Endothelial cell of umbilical vein (primary cell): ENCODE results near the gene SERPINB7. TPM values are rescaled to one million over a fixed set of nuclear protein-coding genes. Genes with fewer than 3 reads are reported as not detected.

Source experiments
- BruUV-seq: library from RNA; stranded (reverse); fragments of 400-500 nt; replicated peaks from 2 replicates; lab custom pipeline; 2021; lab: Mats Ljungman, UMichigan
- CTCF ChIA-PET: fragments of 300-600, 350-600 bp; sonication (Branson Sonifier 250); formaldehyde crosslinking; loops from one replicate; lab custom pipeline; 2021; ENCODE audit warnings: antibody characterized with exemption, inconsistent platforms; lab: Charles Lee
- POLR2A ChIA-PET: fragments of 300-600, 350-600 bp; sonication (Branson Sonifier 250); formaldehyde crosslinking; loops from one replicate; lab custom pipeline; 2021; ENCODE audit warnings: antibody characterized with exemption, inconsistent platforms; lab: Charles Lee
- DNase-seq: peaks from one replicate; pipeline ENCODE4 v3.0.0-alpha.2; 2011; ENCODE audit warnings: low read depth, low spot score
- FAIRE-seq: peaks from 2 replicates; lab custom pipeline; 2011; peaks lifted over from hg19 to GRCh38; lab: Jason Lieb, UNC
- H2AFZ ChIP-seq: 2 replicates; pipeline ENCODE4 v1.6.0; 2012; ENCODE audit warnings: low read depth, low read length, control low read depth, inconsistent platforms
- H3K27ac ChIP-seq: 2 replicates; pipeline ENCODE4 v1.5.1; 2011; ENCODE audit warnings: low read depth, mild to moderate bottlenecking, control low read depth, low read length, moderate library complexity; ENCODE audit not compliant: insufficient read depth
- H3K27me3 ChIP-seq, 2 experiments: 2 replicates each; pipeline versions ENCODE4 v1.6.0 to v1.6.1; 2011; ENCODE audit warnings: low read length in 2 of 2, mixed read lengths in 1 of 2; ENCODE audit not compliant: control insufficient read depth in 2 of 2, insufficient read depth in 2 of 2
- H3K36me3 ChIP-seq, 2 experiments: 2 replicates in 1 of 2; 3 replicates in 1 of 2; pipeline ENCODE4 v1.5.1; 2011; ENCODE audit warnings: low read length in 2 of 2, mild to moderate bottlenecking in 1 of 2, moderate library complexity in 1 of 2; ENCODE audit not compliant: control insufficient read depth in 2 of 2, insufficient read depth in 2 of 2; ENCODE audit errors: extremely low read depth in 1 of 2
- H3K4me1 ChIP-seq: 3 replicates; pipeline ENCODE4 v1.5.1; 2011; ENCODE audit warnings: mild to moderate bottlenecking, low read length; ENCODE audit not compliant: control insufficient read depth, insufficient read depth; ENCODE audit errors: extremely low read depth
- H3K4me2 ChIP-seq: 2 replicates; pipeline ENCODE4 v1.6.1; 2011; ENCODE audit warnings: low read length, control low read depth, mixed read lengths; ENCODE audit not compliant: insufficient read depth
- H3K4me3 ChIP-seq, 3 experiments: fragments of 200-600 bp in 1 of 3; sonication (generic), shearing (Covaris generic) in 1 of 3; replicated peaks in 1 of 3; 2 replicates each; pipeline ENCODE4 v1.5.1; 2011 to 2016; ENCODE audit warnings: control low read depth in 3 of 3, low read length in 3 of 3, mild to moderate bottlenecking in 2 of 3, inconsistent platforms in 1 of 3, low read depth in 1 of 3, moderate library complexity in 1 of 3; ENCODE audit not compliant: insufficient read depth in 1 of 3
- H3K79me2 ChIP-seq: 2 replicates; pipeline ENCODE4 v1.6.0; 2012; ENCODE audit warnings: low read length, inconsistent platforms; ENCODE audit not compliant: control insufficient read depth, insufficient read depth
- H3K9ac ChIP-seq: replicated peaks from 2 replicates; pipeline ENCODE3; 2011; ENCODE audit warnings: low read length, control low read depth; ENCODE audit not compliant: insufficient read depth; ENCODE audit errors: extremely low read depth
- H3K9me1 ChIP-seq: replicated peaks from 3 replicates; pipeline ENCODE4 v1.6.0; 2011; ENCODE audit warnings: mild to moderate bottlenecking, low read length; ENCODE audit not compliant: control insufficient read depth, insufficient read depth; ENCODE audit errors: extremely low read depth
- H3K9me3 ChIP-seq: replicated peaks from 2 replicates; pipeline ENCODE4 v1.5.1; 2012; ENCODE audit warnings: low read length, inconsistent platforms; ENCODE audit not compliant: control insufficient read depth, insufficient read depth
- H4K20me1 ChIP-seq: replicated peaks from 2 replicates; pipeline ENCODE3; 2011; ENCODE audit warnings: mild to moderate bottlenecking, low read length; ENCODE audit not compliant: control insufficient read depth, insufficient read depth; ENCODE audit errors: extremely low read depth
- EZH2 ChIP-seq: IDR thresholded peaks from 2 replicates; pipeline ENCODE4 v1.6.1; 2012; ENCODE audit warnings: borderline replicate concordance, low read depth, mild to moderate bottlenecking, moderate library complexity, low read length, inconsistent platforms; ENCODE audit not compliant: severe bottlenecking
- FOS ChIP-seq: IDR thresholded peaks from 2 replicates; pipeline ENCODE4 v1.6.1; 2011; ENCODE audit warnings: mild to moderate bottlenecking, low read length, moderate library complexity, borderline replicate concordance; ENCODE audit not compliant: insufficient read depth
- GATA2 ChIP-seq: IDR thresholded peaks from 2 replicates; pipeline ENCODE4 v1.7.0; 2011; ENCODE audit warnings: low read depth, mild to moderate bottlenecking, moderate library complexity, mixed read lengths, low read length; ENCODE audit not compliant: insufficient read length, insufficient read depth
- JUN ChIP-seq: IDR thresholded peaks from 2 replicates; pipeline ENCODE4 v1.6.1; 2011; ENCODE audit warnings: borderline replicate concordance, low read depth; ENCODE audit not compliant: insufficient read length, insufficient read depth
- MYC ChIP-seq: IDR thresholded peaks from one replicate; pipeline ENCODE4 v1.6.1; 2011; ENCODE audit warnings: mild to moderate bottlenecking, low read depth, low read length
- POLR2A ChIP-seq: IDR thresholded peaks from 2 replicates; pipeline ENCODE4 v1.6.1; 2012; ENCODE audit warnings: low read depth, mild to moderate bottlenecking, control low read depth, low read length
- POLR2AphosphoS5 ChIP-seq: IDR thresholded peaks from 2 replicates; pipeline ENCODE4 v1.6.1; 2012; ENCODE audit warnings: low read depth, mild to moderate bottlenecking, control low read depth, low read length, moderate library complexity; ENCODE audit not compliant: insufficient read depth
- dilution Hi-C: fragments of 300-500 bp; cut with MboI; formaldehyde crosslinking; loops from one replicate; pipeline ENCODE4 v1.15.0; 2019; ENCODE audit warnings: low sequenced_read_pairs; ENCODE audit not compliant: extremely low pct_ligation_motif_present
- intact Hi-C: fragments of 100-400 bp; cut with micrococcal nuclease; formaldehyde crosslinking; loops from one replicate; pipeline ENCODE4 v1.10.0; 2022
- polyA plus RNA-seq, 4 experiments: library from polyadenylated mRNA; depleted of rRNA in 3 of 4; stranded (reverse) in 3 of 4; unstranded in 1 of 4; fragments of >200 nt; gene quantifications; 2 replicates each; pipeline versions ENCODE4 v1.2.1 to v1.2.3, GENCODE V29; 2011 to 2012; ENCODE audit warnings: missing spikeins in 1 of 4
- total RNA-seq: library from RNA; stranded (reverse); gene quantifications from 2 replicates; pipeline ENCODE4 v1.2.3, GENCODE V29; 2021
- TF ChIP-seq, protein P1 (sequence below), 2 donors: IDR thresholded peaks; 1 replicate in 1 of 2; 2 replicates in 1 of 2; pipeline ENCODE4 v1.5.1; 2011; ENCODE audit warnings: low read length in 2 of 2, mild to moderate bottlenecking in 2 of 2, moderate library complexity in 2 of 2, control low read depth in 1 of 2, inconsistent platforms in 1 of 2, low read depth in 1 of 2; ENCODE audit not compliant: insufficient read depth in 1 of 2; ENCODE audit errors: extremely low read depth in 1 of 2
- TF ChIP-seq, protein P2 (sequence below): IDR thresholded peaks from 2 replicates; pipeline ENCODE4 v1.6.1; 2011; ENCODE audit not compliant: insufficient read depth, insufficient read length

The SERPINB7 gene
- total and polyA plus RNA-seq, 2 donors (not counting 3 experiments of a cell fraction or from before 2014, with no cell fraction given), result not detected

DNA sequence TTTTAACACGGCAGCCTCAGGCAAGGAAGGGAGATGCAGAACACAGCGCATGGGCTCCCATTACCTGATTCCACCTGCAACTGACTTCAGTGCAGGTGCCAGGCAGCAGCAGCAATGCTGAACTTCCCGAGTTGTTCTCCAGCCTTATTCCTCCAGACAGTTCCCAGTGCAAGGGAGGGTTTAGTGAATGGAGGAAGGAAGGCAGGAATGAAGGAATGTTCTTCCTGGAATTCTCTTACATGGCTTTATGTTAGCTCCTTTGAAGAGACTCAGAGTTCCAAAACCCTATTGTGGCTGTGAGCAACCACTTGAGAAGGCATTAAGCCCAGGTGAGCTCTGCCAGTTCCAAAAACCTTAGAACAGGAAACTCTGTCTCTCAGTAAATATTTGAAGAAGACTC lies 45.5 kb downstream of the SERPINB7 start:
- dilution Hi-C loops, result no loop called here
- Histone ChIP-seq H4K20me1 (no peaks in the 10 kb centered on the region), H3K27ac (no peak overlapping the region), H3K36me3 (no peaks in the 10 kb centered on the region), H3K79me2 (no peaks in the 10 kb centered on the region), H2AFZ (no peak overlapping the region), H3K27me3 (peaks cover 2 to 4% of the 10 kb centered on the region in 2 experiments), H3K9ac (no peak overlapping the region), H3K4me2 (no peak overlapping the region), H3K4me1 (no peaks in the 10 kb centered on the region), H3K9me1 (no peaks in the 10 kb centered on the region), H3K4me3 (no peak overlapping the region), H3K9me3 (no peaks in the 10 kb centered on the region)
- intact Hi-C loops, result no loop called here
- FAIRE-seq (no peak), DNase-seq (no peak)
- BruUV-seq, result no TSS peak
- ChIA-PET POLR2A (no interaction called here), CTCF (interaction anchor here (2.8 kb wide), 1 partner anchor 115 kb away, joined by 14 read pairs; no protein-coding TSS in a partner anchor)
- TF ChIP-seq EZH2, result no peak
- TF ChIP-seq, protein P1, sequence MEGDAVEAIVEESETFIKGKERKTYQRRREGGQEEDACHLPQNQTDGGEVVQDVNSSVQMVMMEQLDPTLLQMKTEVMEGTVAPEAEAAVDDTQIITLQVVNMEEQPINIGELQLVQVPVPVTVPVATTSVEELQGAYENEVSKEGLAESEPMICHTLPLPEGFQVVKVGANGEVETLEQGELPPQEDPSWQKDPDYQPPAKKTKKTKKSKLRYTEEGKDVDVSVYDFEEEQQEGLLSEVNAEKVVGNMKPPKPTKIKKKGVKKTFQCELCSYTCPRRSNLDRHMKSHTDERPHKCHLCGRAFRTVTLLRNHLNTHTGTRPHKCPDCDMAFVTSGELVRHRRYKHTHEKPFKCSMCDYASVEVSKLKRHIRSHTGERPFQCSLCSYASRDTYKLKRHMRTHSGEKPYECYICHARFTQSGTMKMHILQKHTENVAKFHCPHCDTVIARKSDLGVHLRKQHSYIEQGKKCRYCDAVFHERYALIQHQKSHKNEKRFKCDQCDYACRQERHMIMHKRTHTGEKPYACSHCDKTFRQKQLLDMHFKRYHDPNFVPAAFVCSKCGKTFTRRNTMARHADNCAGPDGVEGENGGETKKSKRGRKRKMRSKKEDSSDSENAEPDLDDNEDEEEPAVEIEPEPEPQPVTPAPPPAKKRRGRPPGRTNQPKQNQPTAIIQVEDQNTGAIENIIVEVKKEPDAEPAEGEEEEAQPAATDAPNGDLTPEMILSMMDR (IDR thresholded peaks at IDR 0.05; ENCODE audit: extremely low read depth in 1 of 2, insufficient read depth in 1 of 2, low read depth in 1 of 2, low read length in 2 of 2), result no peak
- no peak for TF ChIP-seq POLR2AphosphoS5
- TF ChIP-seq JUN, result no peak
- TF ChIP-seq, protein P2, sequence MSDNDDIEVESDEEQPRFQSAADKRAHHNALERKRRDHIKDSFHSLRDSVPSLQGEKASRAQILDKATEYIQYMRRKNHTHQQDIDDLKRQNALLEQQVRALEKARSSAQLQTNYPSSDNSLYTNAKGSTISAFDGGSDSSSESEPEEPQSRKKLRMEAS, result no peak
- no peak for TF ChIP-seq FOS
- no peak for TF ChIP-seq GATA2
- TF ChIP-seq MYC, result no peak
- no peak for TF ChIP-seq POLR2A
